NCI-H524 (cell line): ENCODE results near the gene IGLL5.
"Not testable (repeated sequence)": the region's sequence is repeated elsewhere in the genome, so short reads cannot be mapped to it uniquely, and the experiment has no call there.

Source experiments
- DNase-seq, 2 experiments: peaks; one replicate each; lab custom pipeline; 2025; lab: John Stamatoyannopoulos, UW

IGLL5 gene

DNA sequence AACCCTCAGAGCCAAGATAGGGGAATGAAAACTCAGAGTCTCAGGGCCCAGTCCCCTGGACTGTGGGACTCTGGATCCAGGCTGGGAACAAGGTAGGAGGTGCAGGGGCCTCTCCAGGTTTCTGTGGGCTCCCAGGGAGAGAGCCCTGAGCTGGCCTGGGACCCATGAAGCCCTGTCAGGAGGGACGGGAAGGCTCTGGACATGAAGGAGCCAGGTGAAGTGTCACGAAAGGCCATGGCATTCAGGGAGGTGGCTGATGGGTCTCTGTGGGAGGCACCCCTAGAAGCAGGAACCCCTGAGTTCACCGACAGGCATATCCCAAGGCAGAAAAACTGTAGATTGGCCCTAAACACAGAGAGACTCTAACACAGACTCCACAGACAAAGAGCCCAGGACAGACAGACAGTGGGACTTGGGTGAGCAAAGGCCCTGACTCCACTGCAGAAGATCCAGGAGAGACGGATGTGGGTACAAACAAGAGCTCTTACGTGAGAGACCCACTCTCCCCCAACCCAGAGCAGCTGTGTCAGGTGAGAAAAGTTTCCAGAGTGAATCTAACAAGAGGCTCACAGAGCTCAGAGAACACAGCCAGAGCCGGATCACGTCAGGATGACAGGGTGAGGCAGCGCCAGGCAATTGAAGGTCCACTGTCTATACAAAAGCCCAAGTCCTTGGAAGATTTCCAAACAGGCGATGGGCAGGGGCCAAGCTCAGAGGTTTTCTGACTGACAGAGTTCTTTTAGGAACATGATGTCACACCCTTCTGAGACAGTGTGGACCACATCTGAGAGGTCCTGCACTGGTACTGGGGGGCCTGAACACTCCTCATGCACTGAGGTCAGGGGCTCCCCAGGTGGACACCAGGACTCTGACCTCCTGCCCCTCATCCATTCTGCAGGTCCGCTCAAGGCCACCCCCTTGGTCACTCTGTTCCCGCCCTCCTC is 27.4 kb downstream of the IGLL5 start:
- DNase-seq = no peak

DNA sequence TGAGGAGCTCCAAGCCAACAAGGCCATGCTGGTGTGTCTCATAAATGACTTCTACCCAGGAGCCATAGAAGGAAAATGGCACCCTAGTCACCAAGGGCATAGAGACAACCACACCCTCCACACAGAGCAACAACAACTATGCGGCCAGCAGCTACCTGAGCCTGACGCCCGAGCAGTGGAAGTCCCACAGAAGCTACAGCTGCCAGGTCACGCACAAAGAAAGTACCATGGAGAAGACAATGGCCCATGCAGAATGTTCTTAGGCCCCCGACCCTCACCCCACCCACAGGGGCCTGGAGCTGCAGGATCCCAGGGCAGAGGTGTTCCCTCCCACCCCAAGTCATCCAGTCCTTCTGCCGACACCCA is 28.0 kb downstream of the IGLL5 start:
- no peak for DNase-seq

DNA sequence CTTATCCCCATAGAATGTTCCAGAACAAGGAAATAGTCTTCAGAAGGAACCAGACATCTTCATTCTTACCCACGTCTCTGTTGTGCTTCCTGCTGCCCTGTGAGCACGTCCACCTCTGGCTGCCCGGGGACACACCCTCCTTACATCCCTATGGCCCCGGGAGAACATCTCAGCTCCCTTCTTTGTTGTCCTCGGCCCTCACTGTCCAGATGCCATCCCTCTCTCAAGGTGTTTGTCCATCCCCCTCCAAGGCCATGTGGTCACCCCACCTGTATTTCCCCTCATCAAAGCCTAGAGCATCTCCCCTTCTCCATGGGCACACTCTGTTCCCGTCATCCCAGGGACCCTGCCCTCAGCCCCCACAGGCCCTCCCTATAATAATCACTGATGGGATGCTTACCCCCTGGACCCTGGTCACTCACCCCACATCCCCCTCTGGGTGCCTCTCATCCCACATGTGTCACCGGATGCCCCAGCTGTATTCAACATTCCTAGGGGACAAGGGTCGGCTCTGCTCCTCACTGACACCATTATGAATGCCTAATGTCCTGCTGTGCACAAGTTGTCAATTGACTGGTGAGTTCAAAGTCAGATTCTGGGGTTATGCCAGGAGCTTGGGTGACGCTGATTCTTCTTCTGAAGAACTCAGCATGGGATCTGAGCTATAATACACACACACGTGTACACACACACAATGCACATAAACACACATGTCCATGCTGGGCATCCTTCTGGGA is 28.8 kb downstream of the IGLL5 start:
- no peak for DNase-seq

DNA sequence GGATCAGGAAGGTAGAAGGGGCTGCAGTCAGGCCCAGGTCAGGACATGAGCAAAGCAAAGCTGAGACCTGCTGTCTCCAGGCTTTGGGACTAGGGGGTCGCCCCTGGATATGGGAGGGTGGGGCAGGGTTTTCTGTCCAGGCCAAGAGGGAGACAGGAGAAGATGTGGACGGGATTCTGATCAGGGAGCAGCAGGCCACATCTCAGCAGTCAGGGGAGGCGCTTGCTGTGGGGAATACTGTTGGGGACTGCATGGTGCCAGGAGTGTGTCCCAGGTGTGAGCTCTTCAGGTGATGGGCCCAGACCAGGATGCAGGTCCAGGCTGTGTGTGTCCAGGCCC is 29.3 kb downstream of the IGLL5 start:
- no peak for DNase-seq

DNA sequence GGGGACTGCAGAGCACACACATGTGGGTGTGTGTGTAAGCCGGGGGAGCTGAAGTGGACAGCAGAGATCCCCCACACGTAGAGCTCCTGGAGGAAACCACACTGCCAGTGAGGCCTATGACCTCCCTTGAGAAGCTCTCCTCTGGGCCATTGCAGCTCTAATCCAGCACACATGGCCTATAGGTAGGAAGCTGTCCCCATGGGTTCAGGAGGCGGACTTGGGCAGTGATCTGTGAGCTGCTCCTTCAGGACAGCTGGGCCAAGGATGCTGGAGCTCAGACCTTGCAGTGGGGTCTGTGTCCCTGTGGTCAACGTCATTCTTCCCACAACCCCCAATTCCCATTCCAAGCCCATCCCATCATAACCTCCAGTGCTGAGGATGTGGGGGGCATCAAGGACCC is 29.8 kb downstream of the IGLL5 start:
- DNase-seq = no peak

- DNase-seq = no peak
Measured at GRCh38 chr22:22918297-22918965, 30.8 kb downstream of the IGLL5 start.

GRCh38 chr22:22919041-22919440 is 31.4 kb downstream of the IGLL5 start:
- DNase-seq = no peak

DNA sequence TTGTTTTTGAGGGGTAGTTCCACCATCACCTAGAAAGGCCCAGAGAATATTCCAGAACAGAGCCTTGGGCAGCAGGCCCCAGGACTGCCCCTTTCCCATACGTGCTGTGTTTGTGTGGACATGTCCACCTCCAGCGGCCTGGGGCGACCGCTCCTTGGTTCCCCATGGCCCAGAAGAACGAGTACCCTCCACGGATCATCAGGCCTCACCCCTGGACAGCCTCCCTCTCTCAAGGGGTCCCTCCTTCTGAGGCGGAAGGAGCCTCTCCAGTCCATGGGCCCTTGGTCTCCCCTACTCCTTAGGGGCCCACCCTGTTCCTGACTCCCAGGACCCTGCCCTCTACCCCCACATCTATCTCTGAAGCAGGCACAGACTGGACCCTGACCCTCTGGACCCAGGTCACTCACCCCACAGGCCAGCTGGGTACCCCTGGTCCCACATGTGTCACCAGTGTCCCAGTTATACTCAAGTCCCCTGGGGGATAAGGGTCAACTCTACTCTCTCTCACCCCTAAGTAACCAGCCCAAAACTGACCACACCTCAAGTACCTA is 32.6 kb downstream of the IGLL5 start:
- no peak for DNase-seq

DNA sequence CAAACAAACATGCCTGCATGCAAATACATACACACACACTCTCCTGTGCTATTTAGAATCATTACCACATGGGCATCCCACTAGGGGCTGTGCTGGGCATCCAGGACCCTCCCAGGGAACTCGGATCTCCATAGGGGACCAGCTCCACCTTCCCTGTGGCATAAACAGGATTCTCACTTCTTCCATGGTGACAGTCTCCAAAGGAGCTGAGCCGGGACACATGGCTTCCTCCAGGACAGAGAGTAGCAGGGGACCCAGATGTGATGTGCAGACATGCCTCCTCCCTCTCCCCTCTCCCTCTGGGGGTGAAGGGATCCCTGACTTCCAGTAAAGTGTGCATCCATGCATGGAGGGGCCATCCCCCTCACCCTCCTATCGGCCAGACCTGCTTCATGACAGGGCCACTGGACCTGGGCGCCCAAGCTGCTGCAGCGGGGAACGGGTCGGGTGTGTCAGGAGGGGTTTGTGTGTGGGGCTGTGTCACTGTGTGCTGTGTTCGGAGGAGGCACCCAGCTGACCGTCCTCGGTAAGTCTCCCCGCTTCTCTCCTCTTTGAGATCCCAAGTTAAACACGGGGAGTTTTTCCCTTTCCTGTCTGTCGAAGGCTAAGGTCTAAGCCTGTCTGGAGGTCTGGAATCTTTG is 33.4 kb downstream of the IGLL5 start:
- DNase-seq = no peak

DNA sequence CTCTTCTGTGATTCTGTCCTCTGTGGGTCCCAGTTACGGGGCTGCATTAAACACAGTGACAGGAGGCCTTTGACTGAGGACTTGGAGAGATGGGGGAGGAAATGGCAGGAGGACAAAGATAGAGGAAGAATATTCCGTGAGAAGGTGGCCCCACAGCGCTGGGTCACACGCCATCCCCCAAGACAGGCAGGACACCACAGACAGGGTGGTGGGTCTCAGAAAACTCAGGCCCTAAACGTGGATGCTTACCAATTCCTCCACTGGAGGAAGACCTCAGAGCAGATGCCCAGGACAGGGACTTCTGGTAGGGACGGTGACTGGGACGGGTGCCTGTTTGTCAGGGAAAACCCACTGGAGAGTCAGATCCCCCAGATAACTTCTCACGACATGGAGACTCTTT is 34.0 kb downstream of the IGLL5 start:
- DNase-seq = no peak

DNA sequence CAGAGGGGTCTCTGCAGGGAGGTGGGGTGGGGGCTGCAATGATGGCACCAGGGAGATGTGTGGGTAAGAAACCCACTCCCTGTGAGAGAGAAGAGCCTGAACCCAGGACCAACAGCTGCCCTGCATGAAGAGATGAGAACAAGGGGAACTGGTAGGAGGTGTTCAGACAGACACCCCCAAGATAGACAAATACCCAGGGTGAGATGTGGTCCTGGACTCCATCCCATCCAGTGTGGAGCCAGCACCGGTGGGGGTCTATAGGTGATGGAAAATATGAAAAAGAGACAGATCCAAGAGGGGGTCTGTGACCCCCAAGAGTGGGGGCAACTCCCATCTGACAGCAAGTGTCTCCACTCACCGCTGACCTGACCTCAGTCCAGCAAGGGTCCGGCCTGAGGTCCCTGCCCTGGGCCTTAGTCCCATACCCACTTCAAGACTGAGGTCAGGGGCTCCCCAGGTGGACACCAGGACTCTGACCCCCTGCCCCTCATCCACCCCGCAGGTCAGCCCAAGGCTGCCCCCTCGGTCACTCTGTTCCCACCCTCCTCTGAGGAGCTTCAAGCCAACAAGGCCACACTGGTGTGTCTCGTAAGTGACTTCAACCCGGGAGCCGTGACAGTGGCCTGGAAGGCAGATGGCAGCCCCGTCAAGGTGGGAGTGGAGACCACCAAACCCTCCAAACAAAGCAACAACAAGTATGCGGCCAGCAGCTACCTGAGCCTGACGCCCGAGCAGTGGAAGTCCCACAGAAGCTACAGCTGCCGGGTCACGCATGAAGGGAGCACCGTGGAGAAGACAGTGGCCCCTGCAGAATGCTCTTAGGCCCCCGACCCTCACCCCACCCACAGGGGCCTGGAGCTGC is 34.7 kb downstream of the IGLL5 start:
- not testable (repeated sequence) for DNase-seq

GRCh38 chr22:22922954-22923319 is 35.3 kb downstream of the IGLL5 start:
- no peak for DNase-seq

GRCh38 chr22:22923379-22923778 is 35.8 kb downstream of the IGLL5 start:
- DNase-seq = no peak

- no peak for DNase-seq
Measured at GRCh38 chr22:22923930-22924329, 36.3 kb downstream of the IGLL5 start.

DNA sequence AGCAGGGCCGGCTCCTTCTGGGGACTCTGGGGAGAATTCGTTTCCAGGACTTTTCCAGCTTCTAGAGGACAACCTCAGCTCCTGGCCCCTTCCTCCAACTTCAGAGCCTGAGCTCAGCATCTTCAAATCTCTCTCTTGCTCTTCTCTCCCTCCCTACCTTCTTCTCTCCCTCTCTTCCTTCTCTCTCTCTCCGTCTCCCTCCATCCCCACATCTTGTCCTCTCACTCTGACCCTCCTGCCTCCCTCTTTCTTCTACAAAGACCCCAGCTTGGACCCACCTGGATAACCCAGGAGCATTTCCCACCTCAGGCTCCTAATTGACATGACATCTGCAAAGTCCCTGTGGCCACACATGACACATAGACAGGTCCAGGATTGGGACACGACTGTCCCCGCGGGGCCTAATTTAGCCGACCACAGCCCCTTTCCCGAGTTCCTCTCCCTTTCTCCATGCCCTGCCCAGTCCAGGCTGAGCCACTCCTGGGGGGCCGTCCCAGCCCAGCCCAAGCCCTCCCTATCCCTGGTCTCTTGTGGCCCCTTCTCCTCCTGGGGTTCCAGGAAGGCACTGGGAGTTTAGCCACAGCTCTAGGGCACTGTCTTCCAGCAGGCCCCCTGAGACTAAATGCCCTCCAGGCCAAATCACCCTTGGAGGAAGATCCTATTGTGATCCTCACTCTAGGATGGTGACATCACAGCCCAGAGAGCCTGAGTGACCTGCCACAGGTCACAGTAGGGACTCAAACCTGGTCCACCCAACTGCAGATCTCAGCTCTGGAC is 36.9 kb downstream of the IGLL5 start:
- no peak for DNase-seq

DNA sequence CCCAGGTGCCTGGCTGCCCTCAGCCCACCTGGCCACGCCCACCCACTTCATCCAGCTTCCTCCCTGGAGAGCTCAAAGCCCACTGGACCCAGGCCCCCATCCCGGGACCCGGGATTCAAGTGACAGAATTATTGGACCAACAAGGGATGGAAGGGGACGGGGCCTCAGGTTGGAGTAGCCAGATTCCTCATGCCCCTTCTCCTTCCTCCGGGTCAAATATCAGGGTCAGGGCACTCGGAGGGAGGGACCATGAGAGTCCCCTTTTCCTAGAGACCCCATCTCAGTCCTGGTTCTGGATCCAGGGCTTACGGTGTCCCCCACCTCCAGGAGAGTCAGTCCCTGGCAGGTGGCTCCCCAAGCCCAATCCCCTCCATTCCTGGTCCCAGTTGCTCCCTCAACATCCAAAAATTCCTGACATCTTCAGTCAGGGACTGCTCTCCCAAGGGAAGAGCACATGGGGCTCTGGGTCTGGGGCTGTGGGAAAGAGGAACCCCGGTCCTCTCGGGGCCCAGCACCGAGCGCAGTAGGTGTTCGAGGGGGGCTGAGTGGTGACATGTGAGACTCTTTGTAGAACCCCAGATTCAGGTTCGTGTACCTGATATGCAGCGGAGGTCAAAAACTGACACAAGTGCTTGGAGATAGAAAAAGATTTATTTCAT is 37.7 kb downstream of the IGLL5 start:
- no peak for DNase-seq

DNA sequence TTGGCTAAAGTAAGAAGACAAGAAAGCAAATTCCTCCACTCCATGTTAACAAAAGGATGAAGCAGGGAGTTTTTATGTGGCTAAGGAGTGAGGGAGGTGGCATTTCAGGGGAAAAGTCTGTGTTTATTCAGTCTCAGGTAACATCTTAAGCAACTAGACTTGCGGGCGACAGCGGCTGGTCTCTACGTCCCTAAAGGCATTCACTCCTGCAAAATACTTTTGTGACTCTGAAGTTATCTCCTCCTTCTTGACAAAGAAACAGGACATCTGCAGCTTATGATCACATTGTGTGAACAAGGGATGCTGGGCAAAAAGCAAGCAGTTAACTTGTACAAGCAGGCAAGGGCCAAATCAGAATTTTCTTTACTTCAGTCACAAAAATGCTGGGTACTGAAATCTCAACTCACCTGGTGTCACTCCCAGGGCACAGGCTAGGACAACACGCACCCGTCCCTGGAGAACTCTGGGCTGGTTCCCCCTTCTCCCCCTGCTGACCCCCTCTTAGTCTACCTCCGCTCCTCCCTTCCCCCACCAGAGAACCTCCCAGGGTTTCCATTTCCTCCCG is 38.3 kb downstream of the IGLL5 start:
- no peak for DNase-seq

DNA sequence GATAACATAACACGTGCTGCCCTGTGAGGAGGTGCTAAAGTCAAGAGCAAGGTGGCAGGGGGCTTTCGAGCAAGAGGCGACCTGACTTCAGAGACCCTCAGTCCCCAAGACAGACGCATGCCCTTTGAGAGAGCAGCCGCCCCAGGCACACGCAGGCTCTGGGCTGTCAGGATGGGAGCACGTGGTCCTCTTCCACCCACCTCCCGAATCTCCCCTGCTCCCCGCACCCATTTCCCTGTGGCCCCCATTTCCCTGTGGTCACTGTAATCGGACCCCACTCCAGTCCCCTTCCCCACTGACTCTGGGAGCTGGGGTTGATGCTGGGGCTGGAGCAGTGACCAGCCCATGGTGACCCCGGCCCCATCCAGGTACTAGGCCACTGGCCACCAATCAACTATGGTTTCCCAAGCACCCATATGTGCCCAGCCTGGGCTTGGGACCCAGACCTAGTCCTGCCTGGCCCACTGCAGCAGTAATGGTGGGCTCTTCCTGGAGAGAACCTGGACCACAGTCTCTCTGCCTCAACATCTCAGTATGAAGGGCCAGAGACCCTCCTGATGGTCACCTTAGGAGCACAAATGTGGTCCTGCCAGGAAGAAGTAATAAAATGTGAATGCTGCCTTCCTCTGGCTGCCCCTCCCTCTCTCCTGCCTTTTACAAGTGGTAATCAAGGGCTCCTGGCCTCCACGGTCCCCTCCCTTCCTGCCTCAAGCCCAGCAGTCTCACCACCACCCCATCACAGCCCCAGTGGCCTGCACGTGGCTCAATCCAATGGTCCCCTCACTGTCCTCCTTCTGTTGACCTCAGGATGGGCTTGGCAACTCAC is 39.0 kb downstream of the IGLL5 start:
- no peak for DNase-seq
